ENCODE data around the gene DIPK1B.

DNA sequence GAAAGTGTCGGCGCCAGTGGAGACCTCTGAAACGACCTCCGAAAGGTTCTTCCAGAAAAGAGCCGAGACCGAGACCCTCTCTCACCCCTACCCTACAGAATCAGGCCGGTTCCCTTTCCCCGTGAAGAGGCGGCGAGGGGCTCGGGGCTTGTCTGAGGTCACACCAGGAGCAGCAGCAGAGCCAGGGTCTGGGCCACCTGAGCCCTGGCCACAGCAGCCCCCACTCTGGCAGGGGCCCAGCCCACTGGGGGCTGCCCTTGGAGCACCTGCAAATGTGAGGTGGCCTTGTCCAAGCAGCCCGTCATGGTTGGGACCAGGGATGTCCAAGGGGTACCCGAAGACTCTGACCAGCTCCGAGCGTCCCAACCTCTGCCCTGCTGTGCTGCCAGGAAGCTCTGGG lies 34.3 kb upstream of the DIPK1B start:
- no peak for TF ChIP-seq ZNF274 (IDR thresholded peaks at IDR 0.05; ENCODE audit: low read depth, low read length)
- TF ChIP-seq YY1 (IDR thresholded peaks at IDR 0.05; ENCODE audit: insufficient read depth, insufficient read length): no peak
